ENCODE data around the gene SLC9A3. TPM values are rescaled to one million over a fixed set of nuclear protein-coding genes. Genes with fewer than 3 reads are reported as not detected.
A peak's percentile ranks its signal among the peaks of the same experiment; 100 is the strongest.

SLC9A3 gene
- polyA plus RNA-seq, 1 of the 3 experiments (the other 2 are of a cell fraction) = 1.9 TPM

GRCh38 chr5:528629-529511 is 4.6 kb upstream of the SLC9A3 start:
- CTCF ChIA-PET = interaction anchor here (0.9 to 1.6 kb wide), 3 partner anchors 10 to 82 kb away, joined by 3 to 4 read pairs (median 3); no protein-coding TSS in a partner anchor
- 10% methylated on average over 24 of the region's 55 CpGs for WGBS (ENCODE audit: low lambda C conversion rate)
- peaks cover 67% of the 10 kb centered on the region for H3K27me3 ChIP-seq (ENCODE audit: insufficient read depth)

GRCh38 chr5:527646-528628 is 3.7 kb upstream of the SLC9A3 start:
- WGBS (ENCODE audit: low lambda C conversion rate) = 24% methylated on average over 32 of the region's 66 CpGs
- ChIA-PET CTCF (interaction anchor here (0.5 to 1.3 kb wide), 3 partner anchors 11 to 133 kb away, joined by 3 read pairs; no protein-coding TSS in a partner anchor), POLR2A (no interaction called here)
- H3K9ac ChIP-seq = no peak overlapping the region
- no peak overlapping the region for H3K27ac ChIP-seq (ENCODE audit: low read depth in 2 of 2, low read length in 1 of 2)
- no peaks in the 10 kb centered on the region for H3K9me3 ChIP-seq
- no peak overlapping the region for H2AFZ ChIP-seq (ENCODE audit: low read depth)
- no peaks in the 10 kb centered on the region for H3K9me2 ChIP-seq
- no peak overlapping the region for H3K4me3 ChIP-seq (ENCODE audit: low read depth in 2 of 2, low read length in 1 of 2)
- 0 out of 2 replicates have a peak, but pooled peaks cover 2% of the 10 kb centered on the region for H4K20me1 ChIP-seq (ENCODE audit: insufficient read depth)
- H3K4me1 ChIP-seq (ENCODE audit: control insufficient read depth in 1 of 2, insufficient read depth in 2 of 2, low read depth in 1 of 2, low read length in 1 of 2) = no peaks in the 10 kb centered on the region
- no peak overlapping the region for H3K4me2 ChIP-seq
- peak; percentile 68 for DNase-seq
- H3K27me3 ChIP-seq (ENCODE audit: insufficient read depth) = peaks cover 76% of the 10 kb centered on the region
- H3K79me2 ChIP-seq (ENCODE audit: insufficient read depth) = no peaks in the 10 kb centered on the region
- TF ChIP-seq TCF12 (IDR thresholded peaks at IDR 0.05) (no peak), MEF2A (IDR thresholded peaks at IDR 0.05; ENCODE audit: borderline replicate concordance, low read depth) (no peak), MXI1 (IDR thresholded peaks at IDR 0.05; ENCODE audit: low read depth, low read length) (no peak), IRF3 (IDR thresholded peaks at IDR 0.05; ENCODE audit: low read depth, low read length) (no peak), FOXM1 (IDR thresholded peaks at IDR 0.05; ENCODE audit: low read depth) (no peak)
- H3K36me3 ChIP-seq (replicated peaks in 1 of 2; ENCODE audit: control insufficient read depth in 1 of 2, insufficient read depth in 2 of 2, low read length in 1 of 2) = no peaks in the 10 kb centered on the region
- H3F3A ChIP-seq (replicated peaks; ENCODE audit: insufficient read depth) = no peaks in the 10 kb centered on the region

More at GRCh38 chr5:528629-529511, 4.6 kb upstream of the SLC9A3 start:
- Histone ChIP-seq H3K4me2 (no peak overlapping the region), H2AFZ (ENCODE audit: low read depth) (no peak overlapping the region), H3K36me3 (replicated peaks in 1 of 2; ENCODE audit: control insufficient read depth in 1 of 2, insufficient read depth in 2 of 2, low read length in 1 of 2) (no peaks in the 10 kb centered on the region), H4K20me1 (ENCODE audit: insufficient read depth) (0 out of 2 replicates have a peak, but pooled peaks cover 2% of the 10 kb centered on the region), H3K27ac (ENCODE audit: low read depth in 2 of 2, low read length in 1 of 2) (no peak overlapping the region), H3K9me2 (no peaks in the 10 kb centered on the region), H3K9ac (no peak overlapping the region), H3K9me3 (no peaks in the 10 kb centered on the region), H3K4me3 (ENCODE audit: low read depth in 2 of 2, low read length in 1 of 2) (no peak overlapping the region), H3K4me1 (ENCODE audit: control insufficient read depth in 1 of 2, insufficient read depth in 2 of 2, low read depth in 1 of 2, low read length in 1 of 2) (no peaks in the 10 kb centered on the region), H3F3A (replicated peaks; ENCODE audit: insufficient read depth) (no peaks in the 10 kb centered on the region), H3K79me2 (ENCODE audit: insufficient read depth) (no peaks in the 10 kb centered on the region)
- no peak for TF ChIP-seq MEF2A (IDR thresholded peaks at IDR 0.05; ENCODE audit: borderline replicate concordance, low read depth)
- no peak for TF ChIP-seq YY1 (IDR thresholded peaks at IDR 0.05; ENCODE audit: low read depth)
- no peak for TF ChIP-seq ELF1 (IDR thresholded peaks at IDR 0.05)
- no peak for TF ChIP-seq NRF1 (IDR thresholded peaks at IDR 0.05; ENCODE audit: low read depth, low read length)
- no peak for TF ChIP-seq FOSL2 (IDR thresholded peaks at IDR 0.05; ENCODE audit: borderline replicate concordance, low read depth)
- TF ChIP-seq USF2 (IDR thresholded peaks at IDR 0.05; ENCODE audit: borderline replicate concordance, low read depth, low read length) = no peak
- no peak for DNase-seq
- POLR2A ChIA-PET = no interaction called here
